GM21360 (cell line): Measurements from ENCODE around the gene NANOS3.
"Not testable (repeated sequence)": the region's sequence is repeated elsewhere in the genome, so short reads cannot be mapped to it uniquely, and the experiment has no call there.

Experiments used
- ATAC-seq: cut with Tn5 transposase; IDR thresholded peaks from one replicate; pipeline ENCODE4 v1.9.1; 2021; ENCODE audit warnings: mild to moderate bottlenecking, moderate library complexity; ENCODE audit not compliant: unreplicated experiment

The NANOS3 gene

DNA sequence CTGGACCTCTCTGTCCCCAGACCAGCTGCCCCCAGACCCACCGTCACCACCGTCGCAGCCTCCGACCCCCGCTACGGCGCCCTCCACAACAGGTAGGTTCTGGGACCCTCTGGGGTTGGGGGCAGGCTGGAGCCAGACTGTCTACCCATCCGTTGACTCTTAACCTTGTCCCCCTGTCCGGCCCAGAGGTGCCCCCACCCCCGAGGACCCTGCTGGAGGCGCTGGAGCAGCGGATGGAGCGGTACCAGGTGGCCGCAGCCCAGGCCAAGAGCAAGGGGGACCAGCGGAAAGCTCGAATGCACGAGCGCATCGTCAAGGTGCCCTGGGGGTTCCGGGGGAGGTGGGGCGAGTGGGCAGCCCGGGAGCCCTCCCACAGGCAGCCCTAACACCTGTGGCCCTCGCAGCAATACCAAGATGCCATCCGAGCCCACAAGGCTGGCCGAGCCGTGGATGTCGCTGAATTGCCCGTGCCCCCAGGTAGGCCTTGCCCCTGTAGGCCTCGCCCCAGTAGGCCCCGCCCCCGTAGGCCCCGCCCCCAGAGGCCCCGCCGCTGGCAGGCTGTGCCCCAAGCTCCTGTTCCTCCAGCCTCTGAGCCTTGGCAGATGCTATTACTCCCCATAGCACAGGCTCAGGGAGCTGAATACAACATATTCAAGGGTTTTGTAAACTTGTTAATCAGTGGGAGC, 41.9 kb downstream of the NANOS3 start:
- no peak for ATAC-seq

- no peak for ATAC-seq
Measured at GRCh38 chr19:13920524-13920923, 43.6 kb downstream of the NANOS3 start.

GRCh38 chr19:13920940-13921747, 44.2 kb downstream of the NANOS3 start:
- ATAC-seq: no peak

- ATAC-seq: not testable (repeated sequence)
Measured at GRCh38 chr19:13922118-13922517, 45.2 kb downstream of the NANOS3 start.

DNA sequence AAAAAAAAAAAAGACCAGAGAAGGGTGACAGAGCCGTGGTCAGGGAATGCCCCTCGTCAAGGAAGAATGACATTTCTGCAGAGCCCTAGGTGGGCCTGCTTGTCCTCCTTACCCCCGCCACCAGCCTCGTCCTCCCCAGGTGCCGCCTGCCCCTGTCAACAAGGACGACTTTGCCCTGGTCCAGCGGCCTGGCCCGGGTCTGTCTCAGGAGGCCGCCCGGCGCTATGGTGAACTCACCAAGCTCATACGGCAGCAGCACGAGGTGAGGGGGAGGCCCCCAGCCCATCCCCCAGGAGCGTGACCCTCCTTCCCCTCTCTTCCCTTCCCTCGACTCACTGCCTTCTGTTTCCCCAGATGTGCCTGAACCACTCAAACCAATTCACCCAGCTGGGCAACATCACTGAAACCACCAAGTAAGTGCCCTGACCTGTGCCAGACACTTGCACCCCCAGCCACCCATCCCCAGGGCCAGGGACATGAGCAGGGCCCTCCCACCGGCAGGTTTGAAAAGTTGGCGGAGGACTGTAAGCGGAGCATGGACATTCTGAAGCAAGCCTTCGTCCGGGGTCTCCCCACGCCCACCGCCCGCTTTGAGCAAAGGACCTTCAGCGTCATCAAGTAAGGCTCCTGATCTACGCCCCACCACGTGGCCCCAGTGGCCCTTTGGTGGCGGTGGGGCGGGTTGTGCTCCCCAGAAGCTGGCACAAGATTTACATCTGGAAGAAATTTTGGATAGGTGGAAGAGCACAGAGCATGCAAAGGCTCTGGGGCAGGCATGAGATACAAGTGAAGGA, 46.5 kb downstream of the NANOS3 start:
- no peak for ATAC-seq

GRCh38 chr19:13926010-13926409, 49.1 kb downstream of the NANOS3 start:
- ATAC-seq: no peak

DNA sequence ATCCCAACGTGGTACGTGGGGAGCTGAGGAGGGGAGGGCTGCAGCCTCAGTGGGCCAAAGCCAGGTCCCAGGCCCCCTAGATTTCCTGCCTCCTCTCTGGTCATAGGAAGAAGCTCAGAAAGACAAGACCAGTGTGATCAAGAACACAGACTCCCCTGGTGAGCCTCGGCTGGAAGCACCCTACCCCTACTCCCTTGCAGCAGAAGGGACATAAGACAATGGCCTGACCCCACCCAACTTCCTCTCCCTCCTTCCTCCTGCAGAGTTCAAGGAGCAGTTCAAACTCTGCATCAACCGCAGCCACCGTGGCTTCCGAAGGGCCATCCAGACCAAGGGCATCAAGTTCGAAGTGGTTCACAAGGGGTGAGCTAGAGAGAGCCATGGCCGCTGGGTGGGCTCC, 49.8 kb downstream of the NANOS3 start:
- ATAC-seq: no peak

GRCh38 chr19:13929340-13929739, 52.4 kb downstream of the NANOS3 start:
- no peak for ATAC-seq

DNA sequence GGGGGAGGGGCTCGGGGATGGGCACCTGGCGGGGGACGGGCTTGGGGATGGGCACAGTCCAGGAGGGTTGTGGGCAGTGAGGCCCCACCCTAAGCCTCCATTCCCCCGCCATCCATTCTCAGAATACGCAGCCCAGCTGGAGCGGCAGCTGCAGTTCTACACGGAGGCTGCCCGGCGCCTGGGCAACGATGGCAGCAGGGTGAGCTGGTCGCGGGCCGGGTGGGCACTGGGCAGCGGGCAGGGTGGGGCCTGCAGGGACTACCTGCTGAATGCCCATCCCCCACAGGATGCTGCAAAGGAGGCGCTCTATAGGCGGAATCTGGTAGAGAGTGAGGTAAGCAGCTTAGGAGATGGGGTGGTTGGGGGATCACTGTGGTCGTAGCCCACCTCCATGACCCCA, 53.0 kb downstream of the NANOS3 start:
- no peak for ATAC-seq
